Mammary epithelial cell (primary cell): Measurements from ENCODE around the gene GSS.

Source experiments
- EZH2 ChIP-seq: IDR thresholded peaks from 2 replicates; pipeline ENCODE4 v1.6.1; 2012; ENCODE audit warnings: low read length, inconsistent platforms, borderline replicate concordance
- TF ChIP-seq, protein P1 (sequence below), 2 donors: IDR thresholded peaks in 1 of 2; conservative IDR thresholded peaks in 1 of 2; 2 replicates each; pipeline ENCODE4 v1.5.1; 2011 to 2012; ENCODE audit warnings: inconsistent platforms in 2 of 2, low read length in 2 of 2, mild to moderate bottlenecking in 2 of 2, control low read depth in 1 of 2, low read depth in 1 of 2; ENCODE audit not compliant: insufficient read depth in 1 of 2; ENCODE audit errors: extremely low read depth in 1 of 2

DNA sequence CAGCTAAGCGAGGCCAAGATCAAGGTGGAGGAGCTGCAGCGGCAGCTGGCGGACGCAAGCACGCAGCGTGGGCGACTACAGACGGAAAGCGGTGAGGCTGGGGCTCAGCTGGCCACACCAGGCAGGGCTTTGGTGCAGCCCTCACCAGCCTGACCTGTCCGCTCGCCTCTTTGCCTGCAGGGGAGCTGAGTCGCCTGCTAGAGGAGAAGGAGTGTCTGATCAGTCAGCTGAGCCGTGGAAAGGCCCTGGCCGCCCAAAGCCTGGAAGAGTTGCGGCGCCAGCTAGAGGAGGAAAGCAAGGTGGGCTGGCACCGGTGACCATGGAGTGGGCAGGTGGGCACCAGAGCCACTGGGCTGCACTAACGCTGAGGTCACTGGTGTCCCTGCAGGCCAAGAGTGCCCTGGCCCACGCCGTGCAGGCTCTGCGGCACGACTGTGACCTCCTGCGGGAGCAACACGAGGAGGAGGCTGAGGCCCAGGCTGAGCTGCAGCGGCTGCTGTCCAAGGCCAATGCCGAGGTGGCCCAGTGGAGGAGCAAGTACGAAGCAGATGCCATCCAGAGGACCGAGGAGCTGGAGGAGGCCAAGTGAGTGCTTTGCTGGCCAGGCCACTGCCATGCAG is 42.8 kb upstream of the GSS start:
- TF ChIP-seq, protein P1, sequence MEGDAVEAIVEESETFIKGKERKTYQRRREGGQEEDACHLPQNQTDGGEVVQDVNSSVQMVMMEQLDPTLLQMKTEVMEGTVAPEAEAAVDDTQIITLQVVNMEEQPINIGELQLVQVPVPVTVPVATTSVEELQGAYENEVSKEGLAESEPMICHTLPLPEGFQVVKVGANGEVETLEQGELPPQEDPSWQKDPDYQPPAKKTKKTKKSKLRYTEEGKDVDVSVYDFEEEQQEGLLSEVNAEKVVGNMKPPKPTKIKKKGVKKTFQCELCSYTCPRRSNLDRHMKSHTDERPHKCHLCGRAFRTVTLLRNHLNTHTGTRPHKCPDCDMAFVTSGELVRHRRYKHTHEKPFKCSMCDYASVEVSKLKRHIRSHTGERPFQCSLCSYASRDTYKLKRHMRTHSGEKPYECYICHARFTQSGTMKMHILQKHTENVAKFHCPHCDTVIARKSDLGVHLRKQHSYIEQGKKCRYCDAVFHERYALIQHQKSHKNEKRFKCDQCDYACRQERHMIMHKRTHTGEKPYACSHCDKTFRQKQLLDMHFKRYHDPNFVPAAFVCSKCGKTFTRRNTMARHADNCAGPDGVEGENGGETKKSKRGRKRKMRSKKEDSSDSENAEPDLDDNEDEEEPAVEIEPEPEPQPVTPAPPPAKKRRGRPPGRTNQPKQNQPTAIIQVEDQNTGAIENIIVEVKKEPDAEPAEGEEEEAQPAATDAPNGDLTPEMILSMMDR (conservative IDR thresholded peaks at IDR 0.05 in 1 of 2, IDR thresholded peaks at IDR 0.05 in 1 of 2; ENCODE audit: extremely low read depth in 1 of 2, insufficient read depth in 1 of 2, low read depth in 1 of 2, low read length in 2 of 2): peak in 1 of 2 donors; percentile 3
- no peak for TF ChIP-seq EZH2
